ENCODE data around the gene OPCML.

OPCML gene

GRCh38 chr11:132999516-132999915 is 532.8 kb downstream of the OPCML start:
- TF ChIP-seq CTCF (IDR thresholded peaks at IDR 0.05) = no peak

- no peak for TF ChIP-seq CTCF (IDR thresholded peaks at IDR 0.05)
Measured at GRCh38 chr11:132999031-132999430, 533.3 kb downstream of the OPCML start.

- TF ChIP-seq CTCF (IDR thresholded peaks at IDR 0.05) = no peak
Measured at GRCh38 chr11:132997396-132997795, 534.9 kb downstream of the OPCML start.

- TF ChIP-seq CTCF (IDR thresholded peaks at IDR 0.05) = no peak
Measured at GRCh38 chr11:132994966-132995365, 537.3 kb downstream of the OPCML start.

GRCh38 chr11:132993991-132994502 is 538.3 kb downstream of the OPCML start:
- no peak for TF ChIP-seq CTCF (IDR thresholded peaks at IDR 0.05)

GRCh38 chr11:132992838-132993631 is 539.3 kb downstream of the OPCML start:
- no peak for TF ChIP-seq CTCF (IDR thresholded peaks at IDR 0.05)

- no peak for TF ChIP-seq CTCF (IDR thresholded peaks at IDR 0.05)
Measured at GRCh38 chr11:132988411-132988810, 543.9 kb downstream of the OPCML start.
